GM23338 (cell line): ENCODE measurements around the gene CCDC177. TPM values are rescaled to one million over a fixed set of nuclear protein-coding genes. Genes with fewer than 3 reads are reported as not detected.

Source experiments
- ATAC-seq: fragments of 200-7000 bp; cut with Tn5 transposase; 3 replicates; pipeline ENCODE4 v1.9.1; 2020
- DNase-seq: peaks from one replicate; pipeline ENCODE4 v3.0.0-alpha.2; 2015; ENCODE audit warnings: low spot score
- H2AFZ ChIP-seq: fragments of 200-600 bp; sonication (generic); 2 replicates; pipeline ENCODE4 v1.8.0; 2016; ENCODE audit warnings: antibody characterized with exemption, mild to moderate bottlenecking, moderate library complexity
- H3F3A ChIP-seq: fragments of 200-600 bp; sonication (generic); replicated peaks from 2 replicates; pipeline ENCODE4 v1.8.0; 2017; ENCODE audit warnings: antibody characterized with exemption, mixed run types, low read depth
- H3K27ac ChIP-seq: fragments of 200-600 bp; sonication (generic); 2 replicates; pipeline ENCODE4 v1.6.1; 2016; ENCODE audit warnings: low read depth
- H3K27me3 ChIP-seq: fragments of 200-600 bp; sonication (generic); 2 replicates; pipeline ENCODE4 v1.8.0; 2016; ENCODE audit warnings: mild to moderate bottlenecking, mixed run types, moderate library complexity; ENCODE audit not compliant: insufficient read depth
- H3K36me3 ChIP-seq: fragments of 200-600 bp; sonication (generic); 2 replicates; pipeline ENCODE4 v1.8.0; 2016; ENCODE audit warnings: mild to moderate bottlenecking; ENCODE audit not compliant: insufficient read depth
- H3K4me1 ChIP-seq: fragments of 200-600 bp; sonication (generic); 2 replicates; pipeline ENCODE4 v1.8.0; 2016; ENCODE audit warnings: mild to moderate bottlenecking, moderate library complexity; ENCODE audit not compliant: insufficient read depth
- H3K4me2 ChIP-seq: fragments of 200-600 bp; sonication (generic); 2 replicates; pipeline ENCODE4 v1.7.1; 2017; ENCODE audit warnings: mixed run types
- H3K4me3 ChIP-seq: fragments of 200-600 bp; sonication (generic); 2 replicates; pipeline ENCODE4 v1.6.1; 2016; ENCODE audit warnings: mixed run types
- H3K79me2 ChIP-seq: fragments of 200-600 bp; sonication (generic); replicated peaks from 2 replicates; pipeline ENCODE4 v1.8.0; 2017; ENCODE audit warnings: mild to moderate bottlenecking; ENCODE audit not compliant: insufficient read depth
- H3K9me2 ChIP-seq: fragments of 200-600 bp; sonication (generic); 2 replicates; pipeline ENCODE4 v1.8.0; 2017; ENCODE audit not compliant: insufficient read depth
- H4K20me1 ChIP-seq: fragments of 200-600 bp; sonication (generic); replicated peaks from 2 replicates; pipeline ENCODE4 v1.8.0; 2017; ENCODE audit warnings: mild to moderate bottlenecking; ENCODE audit not compliant: insufficient read depth
- H3K27ac Mint-ChIP-seq: 2 replicates; pipeline ENCODE4 v1.8.0; 2020; ENCODE audit warnings: inconsistent platforms, mild to moderate bottlenecking, moderate library complexity, mixed read lengths
- H3K27me3 Mint-ChIP-seq: 3 replicates; pipeline ENCODE4 v1.8.0; 2022; ENCODE audit warnings: low read depth, mild to moderate bottlenecking, moderate library complexity, mixed read lengths, inconsistent platforms; ENCODE audit not compliant: insufficient read depth, poor library complexity
- H3K36me3 Mint-ChIP-seq: 3 replicates; pipeline ENCODE4 v1.8.0; 2021; ENCODE audit warnings: low read depth, mild to moderate bottlenecking, inconsistent platforms, moderate library complexity, mixed read lengths
- H3K4me1 Mint-ChIP-seq: 3 replicates; pipeline ENCODE4 v1.8.0; 2020; ENCODE audit warnings: mild to moderate bottlenecking, inconsistent platforms, mixed read lengths
- H3K4me3 Mint-ChIP-seq: 3 replicates; pipeline ENCODE4 v1.8.0; 2021; ENCODE audit warnings: moderate library complexity, mild to moderate bottlenecking, inconsistent platforms, mixed read lengths
- H3K9me3 Mint-ChIP-seq: 3 replicates; pipeline ENCODE4 v1.8.0; 2020; ENCODE audit warnings: moderate library complexity, mild to moderate bottlenecking, inconsistent platforms, mixed read lengths
- CTCF ChIP-seq, 2 experiments: fragments of 200-600 bp in 1 of 2; sonication (generic) in 1 of 2; conservative IDR thresholded peaks; 2 replicates each; pipeline versions ENCODE4 v1.5.1 to v1.6.1; 2016 to 2017; ENCODE audit warnings: antibody characterized with exemption in 2 of 2, low read depth in 2 of 2, mild to moderate bottlenecking in 2 of 2, moderate library complexity in 1 of 2
- EZH2 ChIP-seq: fragments of 200-600 bp; sonication (generic); IDR thresholded peaks from one replicate; pipeline ENCODE4 v1.8.0; 2017; ENCODE audit warnings: antibody characterized with exemption, mild to moderate bottlenecking, low read depth; ENCODE audit not compliant: unreplicated experiment
- JUNB ChIP-seq: IDR thresholded peaks from one replicate; pipeline ENCODE4 v1.6.1; 2016; ENCODE audit warnings: antibody characterized with exemption; ENCODE audit not compliant: unreplicated experiment
- NANOG ChIP-seq: IDR thresholded peaks from 2 replicates; pipeline ENCODE4 v1.6.1; 2016; ENCODE audit warnings: antibody characterized with exemption, borderline replicate concordance
- POLR2AphosphoS5 ChIP-seq: IDR thresholded peaks from 2 replicates; pipeline ENCODE4 v1.6.1; 2016; ENCODE audit warnings: antibody characterized with exemption, low read depth
- STAT1 ChIP-seq: IDR thresholded peaks from one replicate; pipeline ENCODE4 v1.6.1; 2016; ENCODE audit warnings: antibody characterized with exemption; ENCODE audit not compliant: unreplicated experiment
- ZNF114 ChIP-seq: fragments of 250-450 bp; sonication (Bioruptor Pico); IDR thresholded peaks from 2 replicates; pipeline ENCODE4 v1.5.0; 2020; ENCODE audit warnings: mild to moderate bottlenecking, moderate library complexity
- ZNF331 ChIP-seq: fragments of 250-450 bp; sonication (Bioruptor Pico); IDR thresholded peaks from 2 replicates; pipeline ENCODE4 v1.5.0; 2020; ENCODE audit warnings: low read depth, mild to moderate bottlenecking, moderate library complexity
- ZNF462 ChIP-seq: fragments of 250-450 bp; sonication (Bioruptor Pico); IDR thresholded peaks from 2 replicates; pipeline ENCODE4 v1.5.0; 2020; ENCODE audit warnings: mild to moderate bottlenecking, moderate library complexity
- polyA plus RNA-seq: library from polyadenylated mRNA; unstranded; fragments of >200 nt; fragmentation: Nextera tagmentation; extraction: Ambion mirVana; gene quantifications from 2 replicates; pipeline ENCODE4 v1.2.1, GENCODE V29; 2016
- total RNA-seq: library from RNA; depleted of rRNA; stranded (reverse); fragments of >200 nt; shearing (Covaris generic); gene quantifications from 2 replicates; pipeline ENCODE4 v1.2.3, GENCODE V29; 2014
- TF ChIP-seq, protein P1 (sequence below): IDR thresholded peaks from one replicate; pipeline ENCODE4 v1.6.1; 2018; ENCODE audit warnings: antibody characterized with exemption; ENCODE audit not compliant: unreplicated experiment

Gene CCDC177
- total and polyA plus RNA-seq, 2 experiments from 2014 or later = 0.18 to 1.7 TPM

DNA sequence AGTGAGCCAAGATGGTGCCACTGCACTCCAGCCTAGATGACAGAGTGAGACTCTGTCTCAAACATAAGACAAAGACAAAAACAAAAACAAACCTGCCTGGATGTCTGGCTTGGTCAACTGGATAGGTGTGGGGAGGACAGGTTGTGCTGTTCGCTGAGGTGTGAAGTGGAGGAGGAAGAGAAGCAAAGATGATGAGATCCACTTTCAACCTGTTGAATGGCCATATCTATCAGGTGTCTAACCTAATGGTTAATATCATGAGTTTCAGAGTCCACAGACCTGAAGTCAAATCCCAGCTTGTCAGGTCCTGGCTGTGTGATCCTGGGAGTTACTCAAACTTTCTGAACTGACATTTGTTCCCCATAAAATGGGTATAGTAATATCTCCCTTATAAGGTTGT is 9.7 kb upstream of the CCDC177 start (continued):
- TF ChIP-seq ZNF462 (CRISPR knock-in tag) = no peak
- no peak for TF ChIP-seq CTCF (conservative IDR thresholded peaks at IDR 0.05; ENCODE audit: low read depth in 2 of 2)
- no peak for TF ChIP-seq STAT1
- no peak for TF ChIP-seq EZH2

GRCh38 chr14:69582829-69583228 is 8.2 kb upstream of the CCDC177 start:
- no peak overlapping the region for H2AFZ ChIP-seq
- H3K27me3 ChIP-seq = no peaks in the 10 kb centered on the region
- H3K79me2 ChIP-seq = no peaks in the 10 kb centered on the region
- ATAC-seq (no peak), DNase-seq (no peak)
- H3K36me3 Mint-ChIP-seq = no peaks in the 10 kb centered on the region
- no peaks in the 10 kb centered on the region for H4K20me1 ChIP-seq
- H3K4me3 Mint-ChIP-seq = no peak overlapping the region
- H3K4me1 ChIP-seq = no peaks in the 10 kb centered on the region
- H3K9me2 ChIP-seq = no peaks in the 10 kb centered on the region
- no peaks in the 10 kb centered on the region; the same call in 2 of the 3 replicates for H3K4me1 Mint-ChIP-seq
- H3K27ac Mint-ChIP-seq = no peak overlapping the region
- H3K4me3 ChIP-seq = no peak overlapping the region
- no peaks in the 10 kb centered on the region for H3F3A ChIP-seq
- H3K27me3 Mint-ChIP-seq = peaks cover 11% of the 10 kb centered on the region
- H3K4me2 ChIP-seq = no peak overlapping the region
- H3K9me3 Mint-ChIP-seq = no peaks in the 10 kb centered on the region
- no peak overlapping the region for H3K27ac ChIP-seq
- no peaks in the 10 kb centered on the region for H3K36me3 ChIP-seq
- no peak for TF ChIP-seq ZNF114
- no peak for TF ChIP-seq ZNF331
- TF ChIP-seq JUNB = no peak
- no peak for TF ChIP-seq NANOG
- TF ChIP-seq STAT1 = no peak
- TF ChIP-seq CTCF (conservative IDR thresholded peaks at IDR 0.05; ENCODE audit: low read depth in 2 of 2) = no peak
- TF ChIP-seq, protein P1, sequence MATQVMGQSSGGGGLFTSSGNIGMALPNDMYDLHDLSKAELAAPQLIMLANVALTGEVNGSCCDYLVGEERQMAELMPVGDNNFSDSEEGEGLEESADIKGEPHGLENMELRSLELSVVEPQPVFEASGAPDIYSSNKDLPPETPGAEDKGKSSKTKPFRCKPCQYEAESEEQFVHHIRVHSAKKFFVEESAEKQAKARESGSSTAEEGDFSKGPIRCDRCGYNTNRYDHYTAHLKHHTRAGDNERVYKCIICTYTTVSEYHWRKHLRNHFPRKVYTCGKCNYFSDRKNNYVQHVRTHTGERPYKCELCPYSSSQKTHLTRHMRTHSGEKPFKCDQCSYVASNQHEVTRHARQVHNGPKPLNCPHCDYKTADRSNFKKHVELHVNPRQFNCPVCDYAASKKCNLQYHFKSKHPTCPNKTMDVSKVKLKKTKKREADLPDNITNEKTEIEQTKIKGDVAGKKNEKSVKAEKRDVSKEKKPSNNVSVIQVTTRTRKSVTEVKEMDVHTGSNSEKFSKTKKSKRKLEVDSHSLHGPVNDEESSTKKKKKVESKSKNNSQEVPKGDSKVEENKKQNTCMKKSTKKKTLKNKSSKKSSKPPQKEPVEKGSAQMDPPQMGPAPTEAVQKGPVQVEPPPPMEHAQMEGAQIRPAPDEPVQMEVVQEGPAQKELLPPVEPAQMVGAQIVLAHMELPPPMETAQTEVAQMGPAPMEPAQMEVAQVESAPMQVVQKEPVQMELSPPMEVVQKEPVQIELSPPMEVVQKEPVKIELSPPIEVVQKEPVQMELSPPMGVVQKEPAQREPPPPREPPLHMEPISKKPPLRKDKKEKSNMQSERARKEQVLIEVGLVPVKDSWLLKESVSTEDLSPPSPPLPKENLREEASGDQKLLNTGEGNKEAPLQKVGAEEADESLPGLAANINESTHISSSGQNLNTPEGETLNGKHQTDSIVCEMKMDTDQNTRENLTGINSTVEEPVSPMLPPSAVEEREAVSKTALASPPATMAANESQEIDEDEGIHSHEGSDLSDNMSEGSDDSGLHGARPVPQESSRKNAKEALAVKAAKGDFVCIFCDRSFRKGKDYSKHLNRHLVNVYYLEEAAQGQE = no peak
- TF ChIP-seq POLR2AphosphoS5 = no peak
